ENCODE results near the gene RNF214.

GRCh38 chr11:117282956-117283355 is 50.5 kb downstream of the RNF214 start:
- TF ChIP-seq POLR2A (IDR thresholded peaks at IDR 0.05; ENCODE audit: low read depth, low read length), result no peak
- TF ChIP-seq POLR2AphosphoS5 (IDR thresholded peaks at IDR 0.05; ENCODE audit: low read depth, low read length), result no peak
- no peak for TF ChIP-seq TAF1 (IDR thresholded peaks at IDR 0.05; ENCODE audit: low read depth, low read length)
- TF ChIP-seq PAX5 (IDR thresholded peaks at IDR 0.05; ENCODE audit: insufficient read depth, low read length, severe bottlenecking), result no peak
